NCI-H748 (cell line): ENCODE data around the gene RPS6KA1.
"Not testable (repeated sequence)": the region's sequence is repeated elsewhere in the genome, so short reads cannot be mapped to it uniquely, and the experiment has no call there.

Experiments used
- DNase-seq: peaks from one replicate; lab custom pipeline; 2025; ENCODE audit not compliant: unreplicated experiment; lab: John Stamatoyannopoulos, UW

RPS6KA1 gene

GRCh38 chr1:26529655-26530409 is at the start of gene RPS6KA1:
RPS6KA1 (plus strand) TSS chr1:26529761; CDS start chr1:26529921, 160 bp downstream.
- DNase-seq: peak; percentile 72

GRCh38 chr1:26482921-26483320 is 46.6 kb upstream of the RPS6KA1 start:
- no peak for DNase-seq

- no peak for DNase-seq
These were observed 45.6 kb upstream of the RPS6KA1 start for GRCh38 chr1:26483980-26484379.

- DNase-seq: no peak
These were observed 39.4 kb upstream of the RPS6KA1 start for GRCh38 chr1:26490155-26490554.

- no peak for DNase-seq
These were observed 36.3 kb upstream of the RPS6KA1 start for GRCh38 chr1:26493267-26493666.

GRCh38 chr1:26493938-26494337 is 35.6 kb upstream of the RPS6KA1 start:
- no peak for DNase-seq

- no peak for DNase-seq
These were observed 32.7 kb upstream of the RPS6KA1 start for GRCh38 chr1:26496861-26497260.

GRCh38 chr1:26498894-26499293 is 30.7 kb upstream of the RPS6KA1 start:
- no peak for DNase-seq

- DNase-seq: peak; percentile 82
These were observed 28.9 kb upstream of the RPS6KA1 start for GRCh38 chr1:26500488-26501175.

- not testable (repeated sequence) for DNase-seq
These were observed 18.9 kb upstream of the RPS6KA1 start for GRCh38 chr1:26510711-26511110.

- not testable (repeated sequence) for DNase-seq
These were observed 13.7 kb upstream of the RPS6KA1 start for GRCh38 chr1:26515836-26516235.

GRCh38 chr1:26516987-26517765 is 12.4 kb upstream of the RPS6KA1 start:
- peak; percentile 13 for DNase-seq

GRCh38 chr1:26517766-26518049 is 11.9 kb upstream of the RPS6KA1 start:
- no peak for DNase-seq

- no peak for DNase-seq
These were observed 11.2 kb upstream of the RPS6KA1 start for GRCh38 chr1:26518355-26518754.

GRCh38 chr1:26520339-26520738 is 9.2 kb upstream of the RPS6KA1 start:
- no peak for DNase-seq

GRCh38 chr1:26521669-26522030 is 7.9 kb upstream of the RPS6KA1 start:
- no peak for DNase-seq

GRCh38 chr1:26522073-26522472 is 7.5 kb upstream of the RPS6KA1 start:
- no peak for DNase-seq

GRCh38 chr1:26524181-26524580 is 5.4 kb upstream of the RPS6KA1 start:
- no peak for DNase-seq

- DNase-seq: no peak
These were observed 3.3 kb upstream of the RPS6KA1 start for GRCh38 chr1:26526287-26526686.

- no peak for DNase-seq
These were observed 231 bp upstream of the RPS6KA1 start for GRCh38 chr1:26529405-26529654.

- peak; percentile 24 for DNase-seq
These were observed 891 bp downstream of the RPS6KA1 start for GRCh38 chr1:26530410-26530894.
